Measurements from ENCODE around the gene EML1. TPM values are rescaled to one million over a fixed set of nuclear protein-coding genes. Genes with fewer than 3 reads are reported as not detected.
A peak's percentile ranks its signal among the peaks of the same experiment; 100 is the strongest.
"Not testable (repeated sequence)": the region's sequence is repeated elsewhere in the genome, so short reads cannot be mapped to it uniquely, and the experiment has no call there.

Gene EML1
- total RNA-seq, 2 donors from 2014 or later = 83.1 to 92.6 TPM

- intact Hi-C loops (cut with DNase I) = no loop called here
- peak; percentile 62 for DNase-seq (ENCODE audit: low spot score)
Measured at GRCh38 chr14:99938376-99938775, 145.2 kb downstream of the EML1 start.

GRCh38 chr14:99938896-99939295 is 145.7 kb downstream of the EML1 start:
- intact Hi-C loops (cut with DNase I) = no loop called here

GRCh38 chr14:99939421-99939820 is 146.2 kb downstream of the EML1 start:
- intact Hi-C loops (cut with DNase I) = no loop called here
- peak; percentile 73 for DNase-seq (ENCODE audit: low spot score)

More at GRCh38 chr14:99938896-99939295, 145.7 kb downstream of the EML1 start:
- DNase-seq (ENCODE audit: low spot score) = peak; percentile 52

GRCh38 chr14:99940064-99940463 is 146.9 kb downstream of the EML1 start:
- peak; percentile 44 for DNase-seq (ENCODE audit: low spot score)
- intact Hi-C loops (cut with DNase I) = no loop called here

GRCh38 chr14:99941211-99941610 is 148.0 kb downstream of the EML1 start:
- no peak for DNase-seq (ENCODE audit: low spot score)
- intact Hi-C loops (cut with DNase I) = no loop called here

GRCh38 chr14:99943620-99944019 is 150.4 kb downstream of the EML1 start:
- peak; percentile 79 for DNase-seq (ENCODE audit: low spot score)
- intact Hi-C loops (cut with DNase I) = no loop called here

- intact Hi-C loops (cut with DNase I) = no loop called here
- peak; percentile 66 for DNase-seq (ENCODE audit: low spot score)
Measured at GRCh38 chr14:99944241-99944651, 151.0 kb downstream of the EML1 start.

- intact Hi-C loops (cut with DNase I) = no loop called here
- peak; percentile 59 for DNase-seq (ENCODE audit: low spot score)
Measured at GRCh38 chr14:99945732-99946651, 152.8 kb downstream of the EML1 start.

GRCh38 chr14:99946652-99947489 is 153.7 kb downstream of the EML1 start:
- intact Hi-C loops (cut with DNase I) = no loop called here
- DNase-seq (ENCODE audit: low spot score) = peak; percentile 86

GRCh38 chr14:99947695-99948094 is 154.5 kb downstream of the EML1 start:
- DNase-seq (ENCODE audit: low spot score) = no peak

GRCh38 chr14:99949011-99949732 is 156.0 kb downstream of the EML1 start:
- DNase-seq (ENCODE audit: low spot score) = peak; percentile 40
- intact Hi-C loops (cut with DNase I) = not testable (repeated sequence)

More at GRCh38 chr14:99947695-99948094, 154.5 kb downstream of the EML1 start:
- intact Hi-C loops (cut with DNase I) = no loop called here

GRCh38 chr14:99950181-99950580 is 157.0 kb downstream of the EML1 start:
- intact Hi-C loops (cut with DNase I) = no loop called here
- peak; percentile 40 for DNase-seq (ENCODE audit: low spot score)

- DNase-seq (ENCODE audit: low spot score) = peak; percentile 71
- intact Hi-C loops (cut with DNase I) = no loop called here
Measured at GRCh38 chr14:99951085-99951484, 157.9 kb downstream of the EML1 start.

GRCh38 chr14:99952039-99952438 is 158.8 kb downstream of the EML1 start:
- intact Hi-C loops (cut with DNase I) = no loop called here
- DNase-seq (ENCODE audit: low spot score) = peak; percentile 13

GRCh38 chr14:99952453-99952852 is 159.2 kb downstream of the EML1 start:
- peak; percentile 12 for DNase-seq (ENCODE audit: low spot score)
- intact Hi-C loops (cut with DNase I) = no loop called here

GRCh38 chr14:99955826-99956455 is 162.7 kb downstream of the EML1 start:
- intact Hi-C loops (cut with DNase I) = no loop called here

GRCh38 chr14:99958380-99958779 is 165.2 kb downstream of the EML1 start:
- intact Hi-C loops (cut with DNase I) = no loop called here
- no peak for DNase-seq (ENCODE audit: low spot score)

More at GRCh38 chr14:99955826-99956455, 162.7 kb downstream of the EML1 start:
- no peak for DNase-seq (ENCODE audit: low spot score)

GRCh38 chr14:99961826-99962518 is 168.8 kb downstream of the EML1 start:
- DNase-seq (ENCODE audit: low spot score) = no peak
- intact Hi-C loops (cut with DNase I) = no loop called here

Data from posterior vena cava (tissue), 2 donors.